Activated CD4-positive, alpha-beta T cell treated with anti-CD3 and anti-CD28 coated beads, Interleukin-10, Interleukin-2, amounts not matched to agents 100 ng/mL and 50 ng/mL, durations not matched to agents 16 hours and 8 hours (primary cell): ENCODE data around the gene CRHR1.

Experiments
- DNase-seq: peaks from one replicate; pipeline ENCODE4 v3.0.0-alpha.2; 2020

Gene CRHR1

GRCh38 chr17:45824901-45825492 is 40.9 kb downstream of the CRHR1 start:
- no peak for DNase-seq

- DNase-seq, result no peak
Measured at GRCh38 chr17:45825792-45826191, 41.7 kb downstream of the CRHR1 start.

- no peak for DNase-seq
Measured at GRCh38 chr17:45826919-45827588, 42.9 kb downstream of the CRHR1 start.

- no peak for DNase-seq
Measured at GRCh38 chr17:45828171-45828570, 44.1 kb downstream of the CRHR1 start.

GRCh38 chr17:45828582-45829133 is 44.5 kb downstream of the CRHR1 start:
- DNase-seq, result no peak

- no peak for DNase-seq
Measured at GRCh38 chr17:45833920-45834319, 49.8 kb downstream of the CRHR1 start.

- DNase-seq, result no peak
Measured at GRCh38 chr17:45834471-45835396, 50.6 kb downstream of the CRHR1 start.

- DNase-seq, result no peak
Measured at GRCh38 chr17:45835481-45835880, 51.4 kb downstream of the CRHR1 start.

- no peak for DNase-seq
Measured at GRCh38 chr17:45836047-45837044, 52.2 kb downstream of the CRHR1 start.

- DNase-seq, result no peak
Measured at GRCh38 chr17:45837187-45837586, 53.1 kb downstream of the CRHR1 start.

GRCh38 chr17:45837603-45838002 is 53.5 kb downstream of the CRHR1 start:
- no peak for DNase-seq

GRCh38 chr17:45838751-45839295 is 54.7 kb downstream of the CRHR1 start:
- no peak for DNase-seq

- no peak for DNase-seq
Measured at GRCh38 chr17:45839442-45839841, 55.3 kb downstream of the CRHR1 start.

- no peak for DNase-seq
Measured at GRCh38 chr17:45841186-45841585, 57.1 kb downstream of the CRHR1 start.

GRCh38 chr17:45841883-45842525 is 57.9 kb downstream of the CRHR1 start:
- no peak for DNase-seq

GRCh38 chr17:45843722-45844121 is 59.6 kb downstream of the CRHR1 start:
- no peak for DNase-seq

GRCh38 chr17:45844695-45845375 is 60.7 kb downstream of the CRHR1 start, which contains the start of gene SPPL2C:
SPPL2C (plus strand) TSS chr17:45844881; CDS start chr17:45844907, 26 bp downstream.
- DNase-seq, result no peak

- DNase-seq, result no peak
Measured at GRCh38 chr17:45845376-45846185, 61.5 kb downstream of the CRHR1 start.

- no peak for DNase-seq
Measured at GRCh38 chr17:45846223-45846622, 62.1 kb downstream of the CRHR1 start.

GRCh38 chr17:45846646-45847045 is 62.5 kb downstream of the CRHR1 start:
- no peak for DNase-seq
